Tibial artery (tissue), 4 donors: ENCODE data around the gene KRT34.
"Not testable (repeated sequence)": the region's sequence is repeated elsewhere in the genome, so short reads cannot be mapped to it uniquely, and the experiment has no call there.

Source experiments
- DNase-seq, 2 donors: peaks; one replicate each; pipeline ENCODE4 v3.0.0-alpha.2; 2019
- H3K27ac ChIP-seq, 2 donors: fragments of 200-600 bp; sonication (generic) in 1 of 2; 1 replicate in 1 of 2; 2 replicates in 1 of 2; pipeline ENCODE4 v1.5.1; 2018 to 2019; ENCODE audit warnings: mild to moderate bottlenecking in 1 of 2
- H3K27me3 ChIP-seq, 2 donors: fragments of 200-600 bp; sonication (generic) in 1 of 2; one replicate each; pipeline versions ENCODE4 v1.5.1 to v1.6.0; 2016 to 2019
- H3K36me3 ChIP-seq, 3 donors: fragments of 200-600 bp; sonication (generic) in 2 of 3; one replicate each; pipeline ENCODE4 v1.5.1; 2016 to 2019; ENCODE audit warnings: mild to moderate bottlenecking in 2 of 3
- H3K4me1 ChIP-seq, 4 donors: fragments of 200-600 bp; sonication (generic) in 2 of 4; 1 replicate in 3 of 4; 2 replicates in 1 of 4; pipeline ENCODE4 v1.5.1; 2016 to 2019
- H3K4me3 ChIP-seq, 2 donors: fragments of 200-600 bp; sonication (generic) in 1 of 2; 1 replicate in 1 of 2; 2 replicates in 1 of 2; pipeline ENCODE4 v1.5.1; 2018 to 2019; ENCODE audit warnings: mild to moderate bottlenecking in 2 of 2
- H3K9me3 ChIP-seq, 3 donors: fragments of 200-600 bp; sonication (generic) in 1 of 3; one replicate each; pipeline ENCODE4 v1.5.1; 2016 to 2019
- intact Hi-C: fragments of 100-400 bp; cut with DNase I; formaldehyde crosslinking; loops from one replicate; pipeline ENCODE4 v1.15.0; 2023; ENCODE audit warnings: low total_unique reads
- TF ChIP-seq, protein P1 (sequence below), 2 experiments: fragments of 200-600 bp in 1 of 2; fragments of 450-650 bp in 1 of 2; IDR thresholded peaks; one replicate each; pipeline ENCODE4 v1.5.1; 2017 to 2019; ENCODE audit warnings: antibody characterized with exemption in 2 of 2, mild to moderate bottlenecking in 1 of 2, moderate library complexity in 1 of 2

Gene KRT34

GRCh38 chr17:41390411-41390938 lies 8.4 kb upstream of the KRT34 start:
- DNase-seq: no peak
- TF ChIP-seq, protein P1, sequence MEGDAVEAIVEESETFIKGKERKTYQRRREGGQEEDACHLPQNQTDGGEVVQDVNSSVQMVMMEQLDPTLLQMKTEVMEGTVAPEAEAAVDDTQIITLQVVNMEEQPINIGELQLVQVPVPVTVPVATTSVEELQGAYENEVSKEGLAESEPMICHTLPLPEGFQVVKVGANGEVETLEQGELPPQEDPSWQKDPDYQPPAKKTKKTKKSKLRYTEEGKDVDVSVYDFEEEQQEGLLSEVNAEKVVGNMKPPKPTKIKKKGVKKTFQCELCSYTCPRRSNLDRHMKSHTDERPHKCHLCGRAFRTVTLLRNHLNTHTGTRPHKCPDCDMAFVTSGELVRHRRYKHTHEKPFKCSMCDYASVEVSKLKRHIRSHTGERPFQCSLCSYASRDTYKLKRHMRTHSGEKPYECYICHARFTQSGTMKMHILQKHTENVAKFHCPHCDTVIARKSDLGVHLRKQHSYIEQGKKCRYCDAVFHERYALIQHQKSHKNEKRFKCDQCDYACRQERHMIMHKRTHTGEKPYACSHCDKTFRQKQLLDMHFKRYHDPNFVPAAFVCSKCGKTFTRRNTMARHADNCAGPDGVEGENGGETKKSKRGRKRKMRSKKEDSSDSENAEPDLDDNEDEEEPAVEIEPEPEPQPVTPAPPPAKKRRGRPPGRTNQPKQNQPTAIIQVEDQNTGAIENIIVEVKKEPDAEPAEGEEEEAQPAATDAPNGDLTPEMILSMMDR (IDR thresholded peaks at IDR 0.05): no peak
- Histone ChIP-seq H3K27me3 (peaks cover 0 to 6% of the 10 kb centered on the region in 2 donors), H3K4me3 (no peak overlapping the region), H3K9me3 (peaks cover 3 to 17% (median 8%) of the 10 kb centered on the region in 3 donors), H3K36me3 (no peaks in the 10 kb centered on the region), H3K27ac (no peak overlapping the region), H3K4me1 (no peaks in the 10 kb centered on the region)
- intact Hi-C loops: no loop called here

DNA sequence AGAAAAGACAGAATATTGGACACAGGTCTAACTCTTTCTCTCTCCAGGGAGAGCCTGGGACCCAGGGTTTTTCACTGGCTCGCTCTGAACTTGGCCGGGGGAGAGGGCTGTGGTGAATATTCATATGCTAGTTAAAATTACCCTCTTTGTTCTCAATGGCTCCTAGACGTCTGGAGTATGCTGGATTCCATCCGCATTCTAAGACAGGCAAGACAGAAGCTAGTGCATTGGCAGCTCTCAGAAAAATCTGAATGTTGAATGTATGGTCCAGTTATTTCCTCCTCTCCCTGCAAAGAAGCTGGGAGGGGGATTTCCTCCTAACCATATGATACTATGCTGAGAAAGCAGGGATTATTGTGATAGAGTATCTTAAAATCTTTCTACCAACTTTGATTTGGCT lies 5.6 kb upstream of the KRT34 start:
- intact Hi-C loops: no loop called here
- H3K9me3 ChIP-seq: peaks cover 3 to 17% (median 8%) of the 10 kb centered on the region in 3 donors
- DNase-seq: no peak
- H3K4me1 ChIP-seq: no peaks in the 10 kb centered on the region
- H3K4me3 ChIP-seq: no peak overlapping the region
- H3K36me3 ChIP-seq: no peaks in the 10 kb centered on the region
- TF ChIP-seq, protein P1 (IDR thresholded peaks at IDR 0.05): no peak
- H3K27me3 ChIP-seq: peaks cover 0 to 6% of the 10 kb centered on the region in 2 donors
- H3K27ac ChIP-seq: no peak overlapping the region

- Histone ChIP-seq H3K4me3 (no peak overlapping the region), H3K4me1 (no peaks in the 10 kb centered on the region), H3K9me3 (peaks cover 3 to 17% (median 8%) of the 10 kb centered on the region in 3 donors), H3K27ac (no peak overlapping the region), H3K36me3 (no peaks in the 10 kb centered on the region), H3K27me3 (peaks cover 0 to 10% of the 10 kb centered on the region in 2 donors)
- DNase-seq: no peak
- intact Hi-C loops: no loop called here
- TF ChIP-seq, protein P1 (IDR thresholded peaks at IDR 0.05): no peak
These were observed 4.1 kb upstream of the KRT34 start for GRCh38 chr17:41386227-41386626.

- Histone ChIP-seq H3K36me3 (no peaks in the 10 kb centered on the region), H3K27ac (no peak overlapping the region), H3K4me3 (no peak overlapping the region), H3K4me1 (no peaks in the 10 kb centered on the region), H3K27me3 (peaks cover 0 to 8% of the 10 kb centered on the region in 2 donors), H3K9me3 (peaks cover 3 to 17% (median 8%) of the 10 kb centered on the region in 3 donors)
- no peak for DNase-seq
- intact Hi-C loops: no loop called here
- TF ChIP-seq, protein P1 (IDR thresholded peaks at IDR 0.05): no peak
These were observed 1.6 kb upstream of the KRT34 start for GRCh38 chr17:41383690-41384089.

GRCh38 chr17:41382394-41382793 lies 288 bp upstream of the KRT34 start:
- Histone ChIP-seq H3K36me3 (no peaks in the 10 kb centered on the region), H3K27ac (no peak overlapping the region), H3K27me3 (peaks cover 0 to 8% of the 10 kb centered on the region in 2 donors), H3K4me3 (no peak overlapping the region), H3K9me3 (peaks cover 3 to 14% (median 8%) of the 10 kb centered on the region in 3 donors), H3K4me1 (no peaks in the 10 kb centered on the region)
- TF ChIP-seq, protein P1 (IDR thresholded peaks at IDR 0.05): no peak
- intact Hi-C loops: no loop called here
- no peak for DNase-seq

DNA sequence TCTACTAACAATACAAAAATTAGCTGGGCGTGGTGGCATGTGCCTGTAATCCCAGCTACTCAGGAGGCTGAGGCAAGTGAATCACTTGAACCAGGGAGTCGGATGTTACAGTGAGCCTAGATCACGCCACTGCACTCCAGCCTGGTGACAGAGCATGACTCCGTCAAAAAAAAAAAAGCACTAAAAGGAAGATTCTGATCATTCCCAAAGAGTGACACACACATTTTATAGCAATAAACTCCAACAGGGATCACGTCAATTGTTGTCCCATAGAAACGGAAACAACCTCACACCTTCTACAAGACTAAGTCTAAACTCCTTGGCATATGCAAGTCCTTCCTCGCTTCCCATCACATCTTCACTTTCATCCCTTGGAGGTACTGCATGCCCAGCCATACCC lies 2.0 kb downstream of the KRT34 start:
- H3K36me3 ChIP-seq, H3K4me3 ChIP-seq, H3K27me3 ChIP-seq, H3K27ac ChIP-seq, H3K4me1 ChIP-seq, intact Hi-C loops, DNase-seq, H3K9me3 ChIP-seq: not testable (repeated sequence)
